HG03175 (cell line): ENCODE data around the gene STAM.

Source experiments
- ATAC-seq: cut with Tn5 transposase; IDR thresholded peaks from one replicate; pipeline ENCODE4 v1.9.1; 2021; ENCODE audit warnings: mild to moderate bottlenecking, moderate library complexity; ENCODE audit not compliant: unreplicated experiment

STAM gene

DNA sequence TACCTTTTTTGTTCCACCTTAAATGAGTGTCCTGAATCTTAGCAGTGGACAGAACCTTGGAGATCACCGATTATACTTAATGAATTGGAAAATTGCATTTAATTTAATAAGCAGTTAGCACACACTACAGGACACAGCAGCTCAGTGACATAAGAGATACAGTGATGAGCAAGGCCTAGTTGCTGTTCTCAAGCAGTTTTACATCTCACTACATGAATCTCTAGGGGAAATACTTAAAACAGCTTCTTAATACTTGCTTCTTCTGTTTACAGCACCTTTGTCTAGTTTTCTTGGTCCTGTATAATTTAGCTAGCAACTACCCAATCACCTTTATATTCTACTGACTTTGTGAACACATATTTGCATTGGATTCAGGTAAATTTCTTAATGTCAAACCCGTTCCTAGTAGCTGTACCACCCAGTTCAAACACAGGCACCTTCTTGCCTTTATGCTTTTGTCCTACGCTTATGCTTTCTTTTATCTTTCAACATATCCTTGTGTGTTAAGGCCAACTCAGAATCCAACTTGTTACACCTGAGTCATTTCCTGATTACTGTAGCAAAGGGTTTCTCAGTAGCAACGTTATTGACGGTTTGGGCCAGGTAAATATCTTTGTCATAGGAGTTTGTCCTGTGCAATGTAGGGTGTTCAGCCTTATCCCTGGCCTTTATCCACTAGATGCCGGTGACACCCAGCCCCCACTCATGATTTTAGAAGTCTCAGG, 1.8 kb downstream of the STAM start:
- no peak for ATAC-seq

DNA sequence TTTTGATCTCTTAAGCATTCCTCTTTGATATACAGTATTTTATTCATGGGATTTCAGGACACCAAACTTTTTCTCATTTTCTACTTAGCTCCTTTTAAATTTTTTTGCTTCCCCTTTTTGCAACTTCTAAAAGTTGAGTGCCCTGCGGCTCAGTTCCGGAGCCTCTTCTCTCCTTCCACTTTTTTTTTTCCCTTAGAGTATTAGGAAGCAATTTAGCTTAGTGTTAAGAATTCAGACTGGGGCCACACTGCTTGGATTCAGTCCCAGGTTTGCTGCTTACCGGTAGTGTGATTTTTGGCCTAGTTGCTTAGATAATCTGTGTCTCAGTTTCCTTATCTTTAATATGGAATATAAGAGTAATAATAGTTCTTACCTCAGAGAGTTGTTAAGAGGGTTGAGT, 3.4 kb downstream of the STAM start:
- ATAC-seq, result no peak

- ATAC-seq, result no peak
Observed at GRCh38 chr10:17648243-17649035, 4.5 kb downstream of the STAM start.

GRCh38 chr10:17649052-17649451, 5.1 kb downstream of the STAM start:
- ATAC-seq, result no peak

- no peak for ATAC-seq
Observed at GRCh38 chr10:17649836-17650235, 5.9 kb downstream of the STAM start.

DNA sequence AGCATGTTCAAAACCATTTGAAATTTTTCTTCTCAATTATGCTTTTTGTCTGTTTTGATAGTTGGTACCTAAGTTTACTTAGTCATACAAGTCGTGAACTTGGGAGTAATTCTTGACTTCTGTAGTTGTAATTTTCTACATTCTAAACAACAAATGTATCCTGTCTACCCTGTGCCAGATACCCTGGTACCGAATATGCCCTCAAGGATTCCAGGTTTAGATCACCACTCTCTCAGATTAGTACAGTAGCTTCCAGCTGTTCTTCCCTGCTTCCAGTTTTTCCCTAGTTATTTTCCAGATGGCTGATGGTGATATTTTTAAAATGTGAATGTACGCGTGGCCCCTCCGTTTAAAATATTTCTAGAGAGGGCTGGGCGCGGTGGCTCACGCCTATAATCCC, 6.5 kb downstream of the STAM start:
- no peak for ATAC-seq

DNA sequence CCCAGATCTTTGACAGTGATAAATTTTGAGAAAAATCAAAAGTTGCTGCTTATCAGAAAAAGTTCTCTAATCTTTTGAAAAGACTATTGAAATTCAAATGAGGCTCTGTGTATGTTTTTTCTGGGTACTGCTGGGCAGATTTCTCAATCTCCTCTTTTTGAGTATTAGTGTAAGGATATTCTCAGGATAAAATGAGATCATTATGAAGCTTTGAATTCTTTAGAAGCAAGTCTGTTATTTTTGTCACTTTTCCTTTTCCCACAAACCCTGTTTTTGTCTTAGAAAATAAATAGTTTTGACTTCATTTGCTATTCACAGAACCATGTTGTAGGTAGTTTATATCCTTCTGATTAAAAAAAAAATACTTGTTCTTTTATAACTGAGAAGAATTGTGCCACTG, 7.9 kb downstream of the STAM start:
- ATAC-seq, result no peak

DNA sequence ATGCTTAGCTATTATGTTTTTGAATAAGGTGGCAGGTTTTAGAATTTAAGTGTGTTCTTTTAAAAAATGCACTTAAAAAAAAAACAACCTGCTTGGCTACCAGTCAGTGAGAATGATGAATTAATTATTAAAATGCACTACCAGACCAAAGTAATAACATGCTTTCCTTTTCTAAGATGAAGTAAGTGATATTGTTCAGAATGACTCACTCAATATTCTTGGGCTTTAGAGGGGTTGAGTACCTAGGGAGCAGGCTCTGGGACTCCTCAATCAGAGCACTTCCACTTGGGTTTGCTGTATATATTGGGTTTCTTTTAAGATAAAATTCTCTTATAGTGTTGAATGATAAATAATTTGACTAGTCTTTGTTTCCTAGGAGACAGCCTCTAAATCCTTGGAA, 8.6 kb downstream of the STAM start:
- peak; percentile 46 for ATAC-seq

- peak; percentile 19 for ATAC-seq
Observed at GRCh38 chr10:17655009-17655408, 11.1 kb downstream of the STAM start.

- peak; percentile 90 for ATAC-seq
Observed at GRCh38 chr10:17655567-17656146, 11.7 kb downstream of the STAM start.

DNA sequence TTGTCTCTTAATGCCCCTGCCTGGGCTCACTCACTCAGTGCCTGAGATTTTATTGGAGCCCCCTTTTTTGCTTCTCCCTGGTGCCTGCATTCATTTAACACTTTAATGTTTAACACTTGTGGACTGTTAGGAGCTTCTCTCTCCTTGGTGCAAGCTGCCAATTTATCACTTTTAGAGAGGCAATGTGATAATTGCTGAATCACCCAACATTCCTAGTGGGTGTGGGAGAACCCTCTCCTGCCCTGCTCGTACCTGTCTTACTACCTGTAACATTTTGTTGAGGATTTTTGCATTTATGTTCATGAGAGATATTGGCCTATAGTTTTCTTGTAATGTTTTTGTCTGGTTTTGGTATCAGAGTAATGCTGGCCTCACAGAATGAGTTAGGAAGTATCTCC, 13.2 kb downstream of the STAM start:
- ATAC-seq, result no peak

- ATAC-seq, result no peak
Observed at GRCh38 chr10:17659365-17659764, 15.4 kb downstream of the STAM start.

- no peak for ATAC-seq
Observed at GRCh38 chr10:17660921-17661320, 17.0 kb downstream of the STAM start.

DNA sequence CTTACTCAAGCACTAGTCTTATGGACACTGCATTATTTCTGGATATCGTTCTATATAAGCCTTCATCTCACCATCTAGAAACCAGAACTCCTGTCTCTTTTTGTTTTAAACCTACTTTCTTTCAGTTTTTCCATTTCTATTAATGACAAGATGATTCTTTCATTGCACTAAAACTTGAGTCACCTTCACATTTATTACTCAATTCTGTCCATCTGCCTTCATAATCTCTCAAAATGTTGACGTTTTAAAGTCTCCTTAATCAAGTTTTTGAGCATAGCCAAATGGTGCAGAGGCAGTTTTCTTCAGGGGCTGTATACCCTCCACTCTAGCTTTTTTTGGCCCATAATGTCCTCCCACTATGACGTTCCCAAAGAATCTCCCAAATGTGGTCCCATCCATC, 17.6 kb downstream of the STAM start:
- no peak for ATAC-seq

DNA sequence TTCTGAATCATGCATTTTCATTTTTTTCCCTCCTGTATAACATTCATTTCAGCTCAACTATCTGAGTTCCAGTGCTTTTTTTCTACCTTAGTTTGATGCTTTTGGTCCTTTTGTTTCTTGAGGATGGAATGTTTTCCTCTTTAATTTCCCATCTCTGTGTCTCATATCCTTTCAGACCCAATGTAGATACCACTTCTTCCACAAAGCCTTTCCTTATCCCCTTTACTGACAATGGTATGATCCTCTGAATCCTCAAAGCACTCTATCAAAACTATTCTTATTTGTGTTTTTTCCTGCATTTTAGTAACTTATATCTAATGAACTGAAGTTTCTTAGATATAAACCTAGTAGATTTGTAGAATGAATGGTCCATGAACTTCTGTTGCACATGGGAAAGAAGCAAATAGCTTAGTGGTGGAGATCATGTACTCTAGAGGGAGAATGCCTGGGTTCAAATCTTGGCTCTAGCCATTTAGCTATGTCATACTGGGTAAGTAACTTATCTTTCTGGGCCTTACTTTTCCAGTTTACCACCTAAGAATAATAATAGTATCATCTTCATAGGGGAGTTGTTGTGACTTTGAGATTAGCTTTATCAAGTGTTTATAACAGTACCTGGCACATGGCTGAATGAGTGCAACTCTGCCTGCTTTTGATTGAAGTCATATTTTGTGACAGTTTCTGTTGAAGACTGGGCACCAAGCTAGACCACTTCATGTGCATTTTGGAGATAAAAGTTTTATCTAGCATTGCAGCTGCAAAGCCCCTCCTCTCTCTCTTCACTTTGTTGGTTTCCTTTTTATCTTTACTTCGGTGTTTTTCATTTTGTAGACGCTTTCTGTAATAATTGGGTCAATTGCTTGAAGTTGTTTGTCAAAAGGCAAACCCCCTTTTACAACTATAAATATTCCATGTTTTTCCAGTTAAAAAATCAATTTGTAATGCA, 18.5 kb downstream of the STAM start:
- ATAC-seq, result no peak

DNA sequence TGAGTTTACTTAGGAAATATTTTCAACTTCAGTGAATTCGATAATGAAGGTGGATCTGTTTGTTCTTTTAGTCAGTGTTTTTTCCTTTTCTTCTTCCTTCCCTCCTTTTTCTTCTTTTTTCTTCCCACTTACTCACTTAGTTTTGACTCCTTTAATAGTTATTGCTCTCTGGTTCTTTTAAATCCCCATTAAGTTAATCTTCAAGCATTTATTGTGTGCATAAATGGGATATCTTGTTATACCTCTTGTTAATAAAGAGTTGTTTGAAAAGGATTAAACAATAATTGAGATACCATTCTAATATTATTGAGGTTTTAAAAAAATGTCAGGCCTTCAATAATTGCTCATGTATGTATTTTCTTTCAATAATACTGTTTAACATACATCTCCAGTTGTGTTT, 19.5 kb downstream of the STAM start:
- ATAC-seq, result no peak

DNA sequence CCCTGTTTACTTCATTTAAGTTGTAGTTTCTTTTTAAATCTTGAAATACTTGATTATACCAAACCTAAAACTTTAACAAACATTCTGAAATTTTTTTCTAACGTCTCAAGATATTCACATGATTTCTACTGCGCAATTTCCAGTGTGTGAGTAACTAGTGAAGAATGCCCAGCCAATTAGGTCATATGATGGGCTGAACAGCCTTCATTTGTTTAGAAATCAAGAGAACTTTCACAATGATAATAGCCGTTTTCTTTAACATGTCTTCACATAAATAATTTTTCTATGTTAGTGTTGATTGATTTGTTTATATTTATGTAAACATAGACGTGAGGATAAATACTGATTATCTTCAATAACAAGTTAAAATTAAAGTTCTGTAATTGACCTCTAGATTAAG, 21.8 kb downstream of the STAM start:
- ATAC-seq, result no peak

GRCh38 chr10:17668435-17669184, 24.7 kb downstream of the STAM start:
- peak; percentile 9 for ATAC-seq

DNA sequence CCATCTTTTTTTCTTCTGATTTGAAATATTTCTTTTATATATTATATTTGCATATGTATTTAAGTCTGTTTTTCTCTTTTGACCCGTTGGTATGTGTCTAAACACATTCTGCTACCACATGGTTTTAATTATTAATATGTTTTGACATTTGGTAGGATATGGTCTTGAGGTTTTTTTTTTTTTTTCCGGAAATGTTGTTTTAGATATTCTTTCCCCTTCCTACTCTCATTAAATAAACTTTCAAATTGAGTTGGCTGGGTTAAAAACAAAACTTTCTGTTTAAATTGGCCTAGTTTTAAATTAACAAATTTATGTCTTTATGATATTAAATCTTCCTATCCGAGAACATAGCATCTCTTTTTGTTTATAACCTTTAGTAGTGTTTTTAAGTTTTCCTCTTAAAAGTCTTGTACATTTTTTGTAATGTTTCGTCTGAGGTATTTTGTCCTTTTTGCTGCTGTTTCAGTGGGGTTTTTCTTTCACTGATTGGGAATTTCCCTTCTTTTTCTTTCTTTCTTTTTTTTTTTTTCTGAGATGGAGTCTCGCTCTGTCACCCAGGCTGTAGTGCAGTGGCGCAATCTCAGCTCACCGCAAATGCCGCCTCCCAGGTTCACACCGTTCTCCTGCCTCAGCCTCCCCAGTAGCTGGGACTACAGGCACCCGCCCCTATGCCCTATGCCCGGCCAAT, 25.4 kb downstream of the STAM start:
- ATAC-seq, result peak; percentile 64

GRCh38 chr10:17671307-17671706, 27.4 kb downstream of the STAM start:
- no peak for ATAC-seq
